Heart left ventricle (tissue), 16 donors: ENCODE measurements around the gene PLA2G4A. TPM values are rescaled to one million over a fixed set of nuclear protein-coding genes. Genes with fewer than 3 reads are reported as not detected.

Experiments
- ATAC-seq, 4 donors: fragments of 200-7000 bp; cut with Tn5 transposase; one replicate each; pipeline ENCODE4 v1.9.1; 2020 to 2022; ENCODE audit warnings: moderate library complexity in 4 of 4, mild to moderate bottlenecking in 3 of 4, moderate number of reproducible peaks in 1 of 4
- DNase-seq, 5 donors: peaks; one replicate each; pipeline ENCODE4 v3.0.0-alpha.2; 2020
- H3K27ac ChIP-seq, 12 donors: fragments of 200-600 bp; sonication (generic) in 4 of 12; one replicate each; pipeline versions ENCODE4 v1.5.0 to v1.8.0; 2016 to 2022; ENCODE audit warnings: mild to moderate bottlenecking in 2 of 12
- H3K27me3 ChIP-seq, 9 donors: fragments of 200-600 bp; sonication (generic) in 2 of 9; one replicate each; pipeline versions ENCODE4 v1.5.1 to v1.8.0; 2016 to 2022; ENCODE audit warnings: mild to moderate bottlenecking in 3 of 9
- H3K36me3 ChIP-seq, 9 donors: fragments of 200-600 bp; sonication (generic) in 2 of 9; one replicate each; pipeline versions ENCODE4 v1.5.0 to v1.8.0; 2018 to 2022; ENCODE audit warnings: mild to moderate bottlenecking in 2 of 9
- H3K4me1 ChIP-seq, 12 donors: fragments of 200-600 bp; sonication (generic) in 4 of 12; one replicate each; pipeline versions ENCODE4 v1.5.0 to v1.8.0; 2016 to 2022; ENCODE audit warnings: mild to moderate bottlenecking in 3 of 12
- H3K4me3 ChIP-seq, 12 donors: fragments of 200-600 bp; sonication (generic) in 4 of 12; one replicate each; pipeline versions ENCODE4 v1.5.0 to v1.8.0; 2017 to 2022; ENCODE audit warnings: mild to moderate bottlenecking in 9 of 12, moderate library complexity in 4 of 12
- H3K9me3 ChIP-seq, 12 donors: fragments of 200-600 bp; sonication (generic) in 4 of 12; one replicate each; pipeline versions ENCODE4 v1.5.0 to v1.8.0; 2016 to 2022; ENCODE audit warnings: mild to moderate bottlenecking in 1 of 12
- CTCF ChIP-seq, 12 donors: fragments of 200-600 bp; sonication (generic) in 4 of 12; IDR thresholded peaks; one replicate each; pipeline versions ENCODE4 v1.5.0 to v1.8.0; 2018 to 2022; ENCODE audit warnings: antibody characterized with exemption in 12 of 12, mild to moderate bottlenecking in 5 of 12
- POLR2A ChIP-seq, 2 donors: fragments of 450-650 bp; IDR thresholded peaks; one replicate each; pipeline ENCODE4 v1.6.1; 2017; ENCODE audit warnings: antibody characterized with exemption in 2 of 2, mild to moderate bottlenecking in 2 of 2, moderate library complexity in 2 of 2
- WGBS, 4 donors: extraction: QIAGEN DNeasy Blood & Tissue Kit in 2 of 4; methylation state at CpG; one replicate each; pipeline versions ENCODE4 v1.1.5 to v1.1.7; 2013 to 2018; 5-methylcytosine and 5-hydroxymethylcytosine counted together
- intact Hi-C, 10 donors: fragments of 100-400 bp; cut with DNase I; formaldehyde crosslinking; loops; one replicate each; pipeline versions ENCODE4 v1.11.1 to v1.14.2; 2022
- polyA plus RNA-seq, 2 donors: library from polyadenylated mRNA; stranded (reverse); fragments of 200-250 nt; gene quantifications; one replicate each; pipeline ENCODE4 v1.2.3, GENCODE V29; 2013
- total RNA-seq, 9 donors: library from RNA; depleted of rRNA in 2 of 9; stranded (reverse); fragments of >200 nt in 2 of 9; fragmentation: NEBNext Ultra II Directional in 3 of 9; extraction: Animal tissue kit (Norgen Biotek cat#: 25700) in 3 of 9; gene quantifications; one replicate each; pipeline versions ENCODE4 v1.1.0 to v1.2.4, GENCODE V29; 2016 to 2023
- donor health status: ischemic (EF 13 %, LVEDD 7.1; RV severe dilation, severe dysfunction).
- donor health status: healthy with polysubstance abuse.
- donor health status: DM: no; HTN: yes; CAD: no.
- donor health status: DM: no; HTN: no; CAD: no.
- donor health status: ischemic (EF 25% LVEDD 6.9; RV normal size, moderate dysfunction).
- donor health status: ischemic (EF 25% LVEDD 5.7; RV mildly dilated, moderate dysfunction).
- donor health status: healthy.
- donor health status: DM: yes; HTN: yes; CAD: no.
- donor health status: ischemic (EF 35%, LVEDD 5.7; RV mildly dilated, moderate dysfunction).
- donor health status: nonischemic (EF 11% LVEDD 7.7; RV severe dilation, severe dysfunction).
- donor health status: DM: yes; HTN: yes; CAD: no.
- donor health status: PGD.
- donor health status: ischemic (EF 29% LVEDD 5.4; RV normal size, mild dysfunction).
- donor health status: nonischemic (EF 23%, LVEDD 6.1; RV moderate dilation, normal function).

PLA2G4A gene
- total and polyA plus RNA-seq, 11 donors: 0.91 to 5.8 (median 1.8) TPM

- DNase-seq (no peak), ATAC-seq (no peak)
- H3K27ac ChIP-seq: peak overlapping the region in 2 of 12 donors; percentile 9 to 70
- H3K36me3 ChIP-seq: no peaks in the 10 kb centered on the region
- intact Hi-C loops: no loop called here
- no peaks in the 10 kb centered on the region for H3K27me3 ChIP-seq
- peaks cover 0 to 29% (median 0%) of the 10 kb centered on the region in 12 donors for H3K4me1 ChIP-seq
- no peaks in the 10 kb centered on the region for H3K9me3 ChIP-seq
- TF ChIP-seq CTCF (IDR thresholded peaks at IDR 0.05) (no peak), POLR2A (IDR thresholded peaks at IDR 0.05) (no peak)
- H3K4me3 ChIP-seq: no peak overlapping the region
- 71 to 75% (median 73%) methylated on average over 4 of the region's 4 CpGs for WGBS, 4 donors
Observed at GRCh38 chr1:186837806-186838205, 9.1 kb downstream of the PLA2G4A start.

- WGBS, 4 donors: 40 to 47% (median 46%) methylated on average over 2 of the region's 2 CpGs
- Histone ChIP-seq H3K4me1 (peaks cover 0 to 31% (median 0%) of the 10 kb centered on the region in 12 donors), H3K4me3 (no peak overlapping the region), H3K9me3 (no peaks in the 10 kb centered on the region), H3K27me3 (no peaks in the 10 kb centered on the region), H3K36me3 (no peaks in the 10 kb centered on the region), H3K27ac (peak overlapping the region in 6 of 12 donors; percentile 2 to 70 (median 21))
- ATAC-seq (no peak), DNase-seq (no peak)
- TF ChIP-seq POLR2A (IDR thresholded peaks at IDR 0.05): no peak
- TF ChIP-seq CTCF (IDR thresholded peaks at IDR 0.05): no peak
- intact Hi-C loops: no loop called here
Observed at GRCh38 chr1:186838380-186839040, 9.8 kb downstream of the PLA2G4A start.

GRCh38 chr1:186839041-186839400 lies 10.3 kb downstream of the PLA2G4A start:
- H3K27me3 ChIP-seq: no peaks in the 10 kb centered on the region
- H3K9me3 ChIP-seq: no peaks in the 10 kb centered on the region
- DNase-seq (no peak), ATAC-seq (no peak)
- peaks cover 0 to 31% (median 0%) of the 10 kb centered on the region in 12 donors for H3K4me1 ChIP-seq
- no peak overlapping the region for H3K4me3 ChIP-seq
- intact Hi-C loops: no loop called here
- H3K27ac ChIP-seq: peak overlapping the region in 1 of 12 donors; percentile 70
- no peaks in the 10 kb centered on the region for H3K36me3 ChIP-seq
- TF ChIP-seq CTCF (IDR thresholded peaks at IDR 0.05) (no peak), POLR2A (IDR thresholded peaks at IDR 0.05) (no peak)
- WGBS, 4 donors: 62 to 79% (median 66%) methylated on average over 2 of the region's 2 CpGs

GRCh38 chr1:186841599-186841998 lies 12.8 kb downstream of the PLA2G4A start:
- ATAC-seq: no peak
- no peaks in the 10 kb centered on the region for H3K27me3 ChIP-seq
- WGBS, 4 donors: 53 to 67% (median 59%) methylated on average over 3 of the region's 3 CpGs

More at GRCh38 chr1:186841599-186841998, 12.8 kb downstream of the PLA2G4A start:
- H3K4me1 ChIP-seq: peaks cover 0 to 36% (median 0%) of the 10 kb centered on the region in 12 donors
- H3K9me3 ChIP-seq: no peaks in the 10 kb centered on the region
- no peak overlapping the region for H3K4me3 ChIP-seq
- intact Hi-C loops: no loop called here
- no peaks in the 10 kb centered on the region for H3K36me3 ChIP-seq
- no peak overlapping the region for H3K27ac ChIP-seq
- no peak for TF ChIP-seq POLR2A (IDR thresholded peaks at IDR 0.05)
- TF ChIP-seq CTCF (IDR thresholded peaks at IDR 0.05): no peak
- no peak for DNase-seq
